ENCODE results near the gene GRIK3. TPM values are rescaled to one million over a fixed set of nuclear protein-coding genes. Genes with fewer than 3 reads are reported as not detected.

GRIK3 gene
- total and polyA plus RNA-seq, 7 experiments from 2014 or later = not detected

GRCh38 chr1:36965275-36966159 is 68.8 kb downstream of the GRIK3 start:
- Mint-ChIP-seq H3K36me3 (no peaks in the 10 kb centered on the region), H3K4me1 (no peaks in the 10 kb centered on the region), H3K9me3 (peaks cover 0 to 3% (median 0%) of the 10 kb centered on the region in 11 donors), H3K27me3 (peaks cover 0 to 33% (median 16%) of the 10 kb centered on the region in 5 donors), H3K27ac (no peak overlapping the region), H3K4me3 (no peak overlapping the region)
- H3K36me3 ChIP-seq (ENCODE audit: control insufficient read depth in 2 of 3, insufficient read depth in 3 of 3, low read length in 3 of 3) = no peaks in the 10 kb centered on the region
- ChIA-PET POLR2A (no interaction called here), CTCF (no interaction called here)
- DNase-seq (no peak), ATAC-seq (no peak)
- no peaks in the 10 kb centered on the region for H3K9me3 ChIP-seq (ENCODE audit: control insufficient read depth in 2 of 3, low read length in 3 of 3)
- no peaks in the 10 kb centered on the region for H3K27me3 ChIP-seq (ENCODE audit: control insufficient read depth in 2 of 2, insufficient read depth in 2 of 2, low read length in 2 of 2)
- no peaks in the 10 kb centered on the region for H3K4me1 ChIP-seq (ENCODE audit: control insufficient read depth in 2 of 2, insufficient read depth in 2 of 2, low read length in 2 of 2)
- H3K4me3 ChIP-seq (ENCODE audit: low read length) = no peak overlapping the region
- no peak overlapping the region for H3K27ac ChIP-seq (ENCODE audit: low read depth, low read length)
- intact Hi-C loops (cut with micrococcal nuclease) = no loop called here

GRCh38 chr1:36964830-36965229 is 69.5 kb downstream of the GRIK3 start:
- Histone ChIP-seq H3K4me3 (ENCODE audit: low read length) (no peak overlapping the region), H3K9me3 (ENCODE audit: control insufficient read depth in 2 of 3, low read length in 3 of 3) (no peaks in the 10 kb centered on the region), H3K36me3 (ENCODE audit: control insufficient read depth in 2 of 3, insufficient read depth in 3 of 3, low read length in 3 of 3) (no peaks in the 10 kb centered on the region), H3K27ac (ENCODE audit: low read depth, low read length) (no peak overlapping the region), H3K4me1 (ENCODE audit: control insufficient read depth in 2 of 2, insufficient read depth in 2 of 2, low read length in 2 of 2) (no peaks in the 10 kb centered on the region), H3K27me3 (ENCODE audit: control insufficient read depth in 2 of 2, insufficient read depth in 2 of 2, low read length in 2 of 2) (no peaks in the 10 kb centered on the region)
- intact Hi-C loops (cut with micrococcal nuclease) = no loop called here
- Mint-ChIP-seq H3K9me3 (peaks cover 0 to 3% (median 0%) of the 10 kb centered on the region in 11 donors), H3K27me3 (peaks cover 0 to 33% (median 16%) of the 10 kb centered on the region in 5 donors), H3K36me3 (no peaks in the 10 kb centered on the region), H3K4me3 (no peak overlapping the region), H3K4me1 (no peaks in the 10 kb centered on the region), H3K27ac (no peak overlapping the region)
- POLR2A ChIA-PET = no interaction called here
- CTCF ChIA-PET = no interaction called here
- no peak for DNase-seq
- ATAC-seq = no peak

GRCh38 chr1:36963006-36963405 is 71.3 kb downstream of the GRIK3 start:
- peaks cover 0 to 28% (median 15%) of the 10 kb centered on the region in 5 donors for H3K27me3 Mint-ChIP-seq
- H3K27me3 ChIP-seq (ENCODE audit: control insufficient read depth in 2 of 2, insufficient read depth in 2 of 2, low read length in 2 of 2) = no peaks in the 10 kb centered on the region
- no peak overlapping the region for H3K27ac Mint-ChIP-seq
- no peak overlapping the region for H3K4me3 Mint-ChIP-seq
- H3K4me1 Mint-ChIP-seq = no peaks in the 10 kb centered on the region
- H3K4me3 ChIP-seq (ENCODE audit: low read length) = no peak overlapping the region
- no peaks in the 10 kb centered on the region for H3K36me3 ChIP-seq (ENCODE audit: control insufficient read depth in 2 of 3, insufficient read depth in 3 of 3, low read length in 3 of 3)
- H3K9me3 Mint-ChIP-seq = peaks cover 0 to 3% (median 0%) of the 10 kb centered on the region in 11 donors
- no peaks in the 10 kb centered on the region for H3K4me1 ChIP-seq (ENCODE audit: control insufficient read depth in 2 of 2, insufficient read depth in 2 of 2, low read length in 2 of 2)
- no peak overlapping the region for H3K27ac ChIP-seq (ENCODE audit: low read depth, low read length)
- H3K36me3 Mint-ChIP-seq = no peaks in the 10 kb centered on the region
- POLR2A ChIA-PET = no interaction called here
- intact Hi-C loops (cut with micrococcal nuclease) = no loop called here
- no peak for DNase-seq
- CTCF ChIA-PET = no interaction called here
- no peaks in the 10 kb centered on the region for H3K9me3 ChIP-seq (ENCODE audit: control insufficient read depth in 2 of 3, low read length in 3 of 3)
- ATAC-seq = no peak

- H3K4me1 Mint-ChIP-seq = no peaks in the 10 kb centered on the region
- no peaks in the 10 kb centered on the region for H3K4me1 ChIP-seq (ENCODE audit: control insufficient read depth in 2 of 2, insufficient read depth in 2 of 2, low read length in 2 of 2)
- no peaks in the 10 kb centered on the region for H3K36me3 ChIP-seq (ENCODE audit: control insufficient read depth in 2 of 3, insufficient read depth in 3 of 3, low read length in 3 of 3)
- no peak for ATAC-seq
- CTCF ChIA-PET = no interaction called here
- no peak for DNase-seq
- H3K27ac Mint-ChIP-seq = no peak overlapping the region
- peaks cover 0 to 28% (median 10%) of the 10 kb centered on the region in 5 donors for H3K27me3 Mint-ChIP-seq
- no peak overlapping the region for H3K27ac ChIP-seq (ENCODE audit: low read depth, low read length)
- no peaks in the 10 kb centered on the region for H3K36me3 Mint-ChIP-seq
- no peaks in the 10 kb centered on the region for H3K27me3 ChIP-seq (ENCODE audit: control insufficient read depth in 2 of 2, insufficient read depth in 2 of 2, low read length in 2 of 2)
- no peak overlapping the region for H3K4me3 ChIP-seq (ENCODE audit: low read length)
- POLR2A ChIA-PET = no interaction called here
- H3K4me3 Mint-ChIP-seq = no peak overlapping the region
- intact Hi-C loops (cut with micrococcal nuclease) = no loop called here
- H3K9me3 Mint-ChIP-seq = peaks cover 0 to 3% (median 0%) of the 10 kb centered on the region in 11 donors
- H3K9me3 ChIP-seq (ENCODE audit: control insufficient read depth in 2 of 3, low read length in 3 of 3) = no peaks in the 10 kb centered on the region
Measured at GRCh38 chr1:36961062-36961615, 73.2 kb downstream of the GRIK3 start.

GRCh38 chr1:36956570-36956969 is 77.7 kb downstream of the GRIK3 start:
- no peaks in the 10 kb centered on the region for H3K36me3 Mint-ChIP-seq
- ATAC-seq (no peak), DNase-seq (no peak)
- Histone ChIP-seq H3K4me3 (ENCODE audit: low read length) (no peak overlapping the region), H3K9me3 (ENCODE audit: control insufficient read depth in 2 of 3, low read length in 3 of 3) (no peaks in the 10 kb centered on the region), H3K27me3 (ENCODE audit: control insufficient read depth in 2 of 2, insufficient read depth in 2 of 2, low read length in 2 of 2) (no peaks in the 10 kb centered on the region), H3K4me1 (ENCODE audit: control insufficient read depth in 2 of 2, insufficient read depth in 2 of 2, low read length in 2 of 2) (no peaks in the 10 kb centered on the region), H3K36me3 (ENCODE audit: control insufficient read depth in 2 of 3, insufficient read depth in 3 of 3, low read length in 3 of 3) (no peaks in the 10 kb centered on the region), H3K27ac (ENCODE audit: low read depth, low read length) (no peak overlapping the region)
- POLR2A ChIA-PET = no interaction called here
- CTCF ChIA-PET = no interaction called here
- H3K9me3 Mint-ChIP-seq = no peaks in the 10 kb centered on the region
- intact Hi-C loops (cut with micrococcal nuclease) = no loop called here
- H3K27ac Mint-ChIP-seq = no peak overlapping the region
- no peaks in the 10 kb centered on the region for H3K4me1 Mint-ChIP-seq
- H3K4me3 Mint-ChIP-seq = no peak overlapping the region
- peaks cover 0 to 30% (median 8%) of the 10 kb centered on the region in 5 donors for H3K27me3 Mint-ChIP-seq

- Histone ChIP-seq H3K27ac (ENCODE audit: low read depth, low read length) (no peak overlapping the region), H3K4me3 (ENCODE audit: low read length) (no peak overlapping the region), H3K9me3 (ENCODE audit: control insufficient read depth in 2 of 3, low read length in 3 of 3) (no peaks in the 10 kb centered on the region), H3K27me3 (ENCODE audit: control insufficient read depth in 2 of 2, insufficient read depth in 2 of 2, low read length in 2 of 2) (no peaks in the 10 kb centered on the region), H3K36me3 (ENCODE audit: control insufficient read depth in 2 of 3, insufficient read depth in 3 of 3, low read length in 3 of 3) (no peaks in the 10 kb centered on the region), H3K4me1 (ENCODE audit: control insufficient read depth in 2 of 2, insufficient read depth in 2 of 2, low read length in 2 of 2) (no peaks in the 10 kb centered on the region)
- no peaks in the 10 kb centered on the region for H3K9me3 Mint-ChIP-seq
- peaks cover 0 to 24% (median 8%) of the 10 kb centered on the region in 5 donors for H3K27me3 Mint-ChIP-seq
- H3K27ac Mint-ChIP-seq = no peak overlapping the region
- H3K4me3 Mint-ChIP-seq = no peak overlapping the region
- ATAC-seq (no peak), DNase-seq (no peak)
- H3K36me3 Mint-ChIP-seq = no peaks in the 10 kb centered on the region
- no peaks in the 10 kb centered on the region for H3K4me1 Mint-ChIP-seq
- intact Hi-C loops (cut with micrococcal nuclease) = no loop called here
- ChIA-PET POLR2A (no interaction called here), CTCF (no interaction called here)
Measured at GRCh38 chr1:36955016-36955415, 79.3 kb downstream of the GRIK3 start.

- Histone ChIP-seq H3K27me3 (ENCODE audit: control insufficient read depth in 2 of 2, insufficient read depth in 2 of 2, low read length in 2 of 2) (no peaks in the 10 kb centered on the region), H3K36me3 (ENCODE audit: control insufficient read depth in 2 of 3, insufficient read depth in 3 of 3, low read length in 3 of 3) (no peaks in the 10 kb centered on the region), H3K27ac (ENCODE audit: low read depth, low read length) (no peak overlapping the region), H3K4me3 (ENCODE audit: low read length) (no peak overlapping the region), H3K9me3 (ENCODE audit: control insufficient read depth in 2 of 3, low read length in 3 of 3) (no peaks in the 10 kb centered on the region), H3K4me1 (ENCODE audit: control insufficient read depth in 2 of 2, insufficient read depth in 2 of 2, low read length in 2 of 2) (no peaks in the 10 kb centered on the region)
- Mint-ChIP-seq H3K36me3 (no peaks in the 10 kb centered on the region), H3K9me3 (no peaks in the 10 kb centered on the region), H3K4me3 (no peak overlapping the region), H3K27me3 (peaks cover 0 to 37% (median 8%) of the 10 kb centered on the region in 5 donors), H3K4me1 (no peaks in the 10 kb centered on the region), H3K27ac (no peak overlapping the region)
- ATAC-seq (no peak), DNase-seq (no peak)
- intact Hi-C loops (cut with micrococcal nuclease) = no loop called here
- CTCF ChIA-PET = no interaction called here
- POLR2A ChIA-PET = no interaction called here
Measured at GRCh38 chr1:36953061-36953460, 81.3 kb downstream of the GRIK3 start.

Data from naive thymus-derived CD4-positive, alpha-beta T cell (primary cell).